Transverse colon (tissue), 4 donors: ENCODE measurements around the gene AHCY. TPM values are rescaled to one million over a fixed set of nuclear protein-coding genes. Genes with fewer than 3 reads are reported as not detected.

Experiments
- DNase-seq: peaks from one replicate; pipeline ENCODE4 v3.0.0-alpha.2; 2019
- H3K27ac ChIP-seq, 4 donors: fragments of 200-600 bp; sonication (generic); 2 replicates each; pipeline ENCODE4 v1.5.1; 2016 to 2018; ENCODE audit warnings: inconsistent platforms in 4 of 4
- H3K27me3 ChIP-seq: fragments of 200-600 bp; sonication (generic); 2 replicates; pipeline ENCODE4 v1.5.1; 2017; ENCODE audit warnings: inconsistent platforms
- H3K36me3 ChIP-seq, 4 donors: fragments of 200-600 bp; sonication (generic); 2 replicates each; pipeline ENCODE4 v1.5.1; 2017 to 2019; ENCODE audit warnings: inconsistent platforms in 4 of 4
- H3K4me1 ChIP-seq, 4 donors: fragments of 200-600 bp; sonication (generic); 2 replicates each; pipeline ENCODE4 v1.5.1; 2017 to 2020; ENCODE audit warnings: inconsistent platforms in 4 of 4
- H3K4me3 ChIP-seq, 4 donors: fragments of 200-600 bp; sonication (generic); 1 replicate in 1 of 4; 2 replicates in 3 of 4; pipeline versions ENCODE4 v1.5.1 to v1.6.1; 2017 to 2019; ENCODE audit warnings: inconsistent platforms in 4 of 4
- H3K9me3 ChIP-seq, 2 donors: fragments of 200-600 bp; sonication (generic); 2 replicates each; pipeline ENCODE4 v1.5.1; 2017 to 2019; ENCODE audit warnings: inconsistent platforms in 2 of 2
- CTCF ChIP-seq, 5 experiments: fragments of 200-600 bp in 3 of 5; fragments of 450-650 bp in 2 of 5; sonication (generic) in 3 of 5; IDR thresholded peaks; 1 replicate in 2 of 5; 2 replicates in 3 of 5; pipeline ENCODE4 v1.5.1; 2016 to 2017; ENCODE audit warnings: antibody characterized with exemption in 5 of 5, inconsistent platforms in 3 of 5, mild to moderate bottlenecking in 2 of 5, moderate library complexity in 1 of 5
- EP300 ChIP-seq: sonication (generic); formaldehyde crosslinking; IDR thresholded peaks from one replicate; pipeline ENCODE4 v1.6.1; 2017; ENCODE audit warnings: antibody characterized with exemption, low read depth
- POLR2A ChIP-seq: fragments of 450-650 bp; IDR thresholded peaks from one replicate; pipeline ENCODE4 v1.6.1; 2016; ENCODE audit warnings: antibody characterized with exemption, mild to moderate bottlenecking, moderate library complexity
- POLR2AphosphoS5 ChIP-seq, 3 donors: sonication (generic); formaldehyde crosslinking; IDR thresholded peaks; one replicate each; pipeline ENCODE4 v1.6.1; 2016; ENCODE audit warnings: antibody characterized with exemption in 3 of 3
- WGBS, 2 donors: methylation state at CpG; one replicate each; pipeline ENCODE4 v1.1.5; 2018; ENCODE audit warnings: low coverage in 1 of 2; 5-methylcytosine and 5-hydroxymethylcytosine counted together
- in situ Hi-C, 4 donors: fragments of 200-750 bp; cut with MboI; loops; one replicate each; pipeline versions ENCODE4 v1.15.0 to v1.15.1; 2017; ENCODE audit warnings: low sequenced_read_pairs in 3 of 4, low pct_ligation_motif_present in 1 of 4, low pct_unique_long_range_greater_than_20kb in 1 of 4
- intact Hi-C: fragments of 100-400 bp; cut with DNase I; formaldehyde crosslinking; loops from one replicate; pipeline ENCODE4 v1.15.1; 2023; ENCODE audit warnings: low total_unique reads
- total RNA-seq, 4 donors: library from RNA; depleted of rRNA; stranded (reverse); fragments of >200 nt; gene quantifications; one replicate each; pipeline ENCODE4 v1.1.0, GENCODE V29; 2016

AHCY gene
- total RNA-seq, 4 donors from 2014 or later = 23.9 to 71.6 (median 63.8) TPM

- in situ Hi-C loops (no loop called here), intact Hi-C loops (no loop called here)
- DNase-seq = no peak
- Histone ChIP-seq H3K36me3 (no peaks in the 10 kb centered on the region), H3K27ac (no peak overlapping the region), H3K27me3 (peaks cover 6% of the 10 kb centered on the region), H3K4me3 (no peak overlapping the region), H3K4me1 (no peaks in the 10 kb centered on the region), H3K9me3 (peaks cover 12 to 19% of the 10 kb centered on the region in 2 donors)
- 100% methylated on average over 1 of the region's 1 CpG; no CpG with 5 or more reads in 1 of the 2 donors for WGBS, 2 donors
- TF ChIP-seq POLR2A = no peak
- TF ChIP-seq POLR2AphosphoS5 (IDR thresholded peaks at IDR 0.05) = no peak
- no peak for TF ChIP-seq CTCF (IDR thresholded peaks at IDR 0.05)
- TF ChIP-seq EP300 = no peak
Observed at GRCh38 chr20:34240121-34240520, 63.0 kb downstream of the AHCY start.

- Histone ChIP-seq H3K36me3 (no peaks in the 10 kb centered on the region), H3K4me3 (no peak overlapping the region), H3K9me3 (peaks cover 12 to 19% of the 10 kb centered on the region in 2 donors), H3K27me3 (peaks cover 6% of the 10 kb centered on the region), H3K4me1 (no peaks in the 10 kb centered on the region), H3K27ac (no peak overlapping the region)
- in situ Hi-C loops = no loop called here
- intact Hi-C loops = no loop called here
- no peak for DNase-seq
- 63 to 75% methylated on average over 2 of the region's 2 CpGs for WGBS, 2 donors
- TF ChIP-seq CTCF (IDR thresholded peaks at IDR 0.05) = no peak
- TF ChIP-seq EP300 = no peak
- TF ChIP-seq POLR2A = no peak
- no peak for TF ChIP-seq POLR2AphosphoS5 (IDR thresholded peaks at IDR 0.05)
Observed at GRCh38 chr20:34237942-34238341, 65.2 kb downstream of the AHCY start.

GRCh38 chr20:34235875-34236274, 67.3 kb downstream of the AHCY start:
- H3K4me3 ChIP-seq = no peak overlapping the region
- in situ Hi-C loops = no loop called here

GRCh38 chr20:34233687-34234086, 69.5 kb downstream of the AHCY start:
- Histone ChIP-seq H3K9me3 (peaks cover 16 to 19% of the 10 kb centered on the region in 2 donors), H3K4me1 (no peaks in the 10 kb centered on the region), H3K36me3 (no peaks in the 10 kb centered on the region), H3K4me3 (no peak overlapping the region), H3K27me3 (peaks cover 1% of the 10 kb centered on the region), H3K27ac (no peak overlapping the region)
- TF ChIP-seq EP300 (no peak), POLR2A (no peak), CTCF (IDR thresholded peaks at IDR 0.05) (no peak), POLR2AphosphoS5 (IDR thresholded peaks at IDR 0.05) (no peak)
- in situ Hi-C loops (no loop called here), intact Hi-C loops (no loop called here)
- no peak for DNase-seq

More at GRCh38 chr20:34235875-34236274, 67.3 kb downstream of the AHCY start:
- TF ChIP-seq EP300 (no peak), POLR2A (no peak), CTCF (IDR thresholded peaks at IDR 0.05) (no peak), POLR2AphosphoS5 (IDR thresholded peaks at IDR 0.05) (no peak)
- WGBS, 2 donors = 88 to 94% methylated on average over 2 of the region's 2 CpGs
- no peaks in the 10 kb centered on the region for H3K4me1 ChIP-seq
- H3K27ac ChIP-seq = no peak overlapping the region
- intact Hi-C loops = no loop called here
- H3K9me3 ChIP-seq = peaks cover 16 to 19% of the 10 kb centered on the region in 2 donors
- peaks cover 6% of the 10 kb centered on the region for H3K27me3 ChIP-seq
- no peak for DNase-seq
- no peaks in the 10 kb centered on the region for H3K36me3 ChIP-seq
